ENCODE results near the gene HSF5. TPM values are rescaled to one million over a fixed set of nuclear protein-coding genes. Genes with fewer than 3 reads are reported as not detected.

HSF5 gene
- total and polyA plus RNA-seq, 7 donors = under 0.01 to 0.29 TPM; not detected in 5

- Histone ChIP-seq H3K4me1 (peaks cover 0 to 14% (median 8%) of the 10 kb centered on the region in 4 donors), H3K27ac (no peak overlapping the region), H3K36me3 (no peaks in the 10 kb centered on the region), H3K9me3 (no peaks in the 10 kb centered on the region), H3K4me3 (no peak overlapping the region), H3K27me3 (peaks cover 0 to 6% (median 0%) of the 10 kb centered on the region in 3 donors)
- DNase-seq = no peak
- intact Hi-C loops (cut with DNase I) = no loop called here
- 86 to 90% methylated on average over 4 of the region's 4 CpGs for WGBS, 2 donors
- TF ChIP-seq POLR2AphosphoS5 (IDR thresholded peaks at IDR 0.05) (no peak), EP300 (IDR thresholded peaks at IDR 0.05) (no peak), POLR2A (IDR thresholded peaks at IDR 0.05) (no peak), CTCF (IDR thresholded peaks at IDR 0.05) (no peak)
These were observed 46.8 kb upstream of the HSF5 start for GRCh38 chr17:58534901-58535421.

GRCh38 chr17:58534331-58534730, 46.1 kb upstream of the HSF5 start:
- 63 to 84% methylated on average over 3 of the region's 3 CpGs for WGBS, 2 donors
- H3K4me3 ChIP-seq = no peak overlapping the region
- intact Hi-C loops (cut with DNase I) = no loop called here
- no peaks in the 10 kb centered on the region for H3K9me3 ChIP-seq
- peaks cover 0 to 14% (median 8%) of the 10 kb centered on the region in 4 donors for H3K4me1 ChIP-seq
- no peaks in the 10 kb centered on the region for H3K36me3 ChIP-seq
- TF ChIP-seq EP300 (IDR thresholded peaks at IDR 0.05) (no peak), POLR2A (IDR thresholded peaks at IDR 0.05) (no peak), POLR2AphosphoS5 (IDR thresholded peaks at IDR 0.05) (no peak), CTCF (IDR thresholded peaks at IDR 0.05) (no peak)
- peaks cover 0 to 6% (median 0%) of the 10 kb centered on the region in 3 donors for H3K27me3 ChIP-seq
- DNase-seq = no peak
- H3K27ac ChIP-seq = no peak overlapping the region

GRCh38 chr17:58533616-58534188, 45.5 kb upstream of the HSF5 start:
- Histone ChIP-seq H3K36me3 (no peaks in the 10 kb centered on the region), H3K27ac (no peak overlapping the region), H3K4me3 (no peak overlapping the region), H3K9me3 (no peaks in the 10 kb centered on the region), H3K4me1 (peaks cover 0 to 14% (median 8%) of the 10 kb centered on the region in 4 donors), H3K27me3 (peaks cover 0 to 6% (median 0%) of the 10 kb centered on the region in 3 donors)
- intact Hi-C loops (cut with DNase I) = no loop called here
- TF ChIP-seq EP300 (IDR thresholded peaks at IDR 0.05) (no peak), POLR2AphosphoS5 (IDR thresholded peaks at IDR 0.05) (no peak), POLR2A (IDR thresholded peaks at IDR 0.05) (no peak), CTCF (IDR thresholded peaks at IDR 0.05) (no peak)
- WGBS, 2 donors = 93 to 94% methylated on average over 5 of the region's 5 CpGs
- no peak for DNase-seq

- H3K4me1 ChIP-seq = peaks cover 0 to 14% (median 8%) of the 10 kb centered on the region in 4 donors
- no peak for DNase-seq
- no peaks in the 10 kb centered on the region for H3K9me3 ChIP-seq
- no peak overlapping the region for H3K27ac ChIP-seq
- H3K27me3 ChIP-seq = peaks cover 0 to 6% (median 0%) of the 10 kb centered on the region in 3 donors
- H3K36me3 ChIP-seq = no peaks in the 10 kb centered on the region
- peak overlapping the region in 2 of 4 donors; percentile 58 to 61 for H3K4me3 ChIP-seq
- intact Hi-C loops (cut with DNase I) = no loop called here
- WGBS, 2 donors = 46 to 63% methylated on average over 3 of the region's 3 CpGs
- TF ChIP-seq POLR2AphosphoS5 (IDR thresholded peaks at IDR 0.05) (no peak), CTCF (IDR thresholded peaks at IDR 0.05) (no peak), POLR2A (IDR thresholded peaks at IDR 0.05) (no peak), EP300 (IDR thresholded peaks at IDR 0.05) (no peak)
These were observed 44.3 kb upstream of the HSF5 start for GRCh38 chr17:58532555-58532951.
